HG03103 (cell line): ENCODE results near the gene TPBG.
A peak's percentile ranks its signal among the peaks of the same experiment; 100 is the strongest.

Experiments
- ATAC-seq: cut with Tn5 transposase; IDR thresholded peaks from one replicate; pipeline ENCODE4 v1.9.1; 2021; ENCODE audit warnings: low read depth; ENCODE audit not compliant: unreplicated experiment

The TPBG gene, protein sequence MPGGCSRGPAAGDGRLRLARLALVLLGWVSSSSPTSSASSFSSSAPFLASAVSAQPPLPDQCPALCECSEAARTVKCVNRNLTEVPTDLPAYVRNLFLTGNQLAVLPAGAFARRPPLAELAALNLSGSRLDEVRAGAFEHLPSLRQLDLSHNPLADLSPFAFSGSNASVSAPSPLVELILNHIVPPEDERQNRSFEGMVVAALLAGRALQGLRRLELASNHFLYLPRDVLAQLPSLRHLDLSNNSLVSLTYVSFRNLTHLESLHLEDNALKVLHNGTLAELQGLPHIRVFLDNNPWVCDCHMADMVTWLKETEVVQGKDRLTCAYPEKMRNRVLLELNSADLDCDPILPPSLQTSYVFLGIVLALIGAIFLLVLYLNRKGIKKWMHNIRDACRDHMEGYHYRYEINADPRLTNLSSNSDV

DNA sequence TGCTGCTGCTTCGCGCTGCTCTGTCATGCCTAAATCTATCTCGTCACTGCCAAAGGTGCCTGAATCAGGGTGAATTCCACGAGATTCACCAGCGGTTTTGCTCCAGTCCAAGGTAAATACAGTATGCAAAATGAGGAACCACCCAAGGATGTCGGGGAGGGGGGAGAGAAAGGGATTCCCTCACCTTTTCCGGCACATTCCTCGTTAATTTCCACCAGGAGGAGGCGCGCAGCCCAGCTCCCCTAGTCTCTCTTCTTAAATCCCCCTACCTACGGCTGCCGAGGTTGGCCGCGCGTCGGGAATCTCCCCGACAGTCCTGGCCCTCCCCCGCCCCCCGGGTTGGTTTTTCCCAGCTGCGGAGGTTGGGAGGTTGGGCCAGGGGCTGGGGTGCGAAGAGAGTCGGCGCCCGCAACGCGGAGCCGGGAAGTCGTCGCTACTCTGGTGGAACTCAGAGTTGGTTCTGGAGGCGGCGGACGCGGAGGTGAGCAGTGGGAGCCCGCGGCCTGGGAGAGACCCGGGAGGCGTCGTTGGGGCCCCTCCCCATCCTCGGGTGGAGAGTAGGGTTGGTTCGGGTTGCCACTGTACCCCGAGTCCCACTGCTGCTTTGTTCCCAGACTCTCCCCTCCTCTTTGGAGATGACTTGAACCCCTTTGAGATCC lies at the start of gene TPBG:
Gene TPBG (plus strand): TSS at position 390 of the 659 bp plus-strand sequence. CDS start 1,145 bp downstream, outside the sequence.
- ATAC-seq: peak; percentile 25

- ATAC-seq: no peak
These were observed 41.2 kb upstream of the TPBG start for GRCh38 chr6:82322386-82322785.

- ATAC-seq: no peak
These were observed 33.9 kb upstream of the TPBG start for GRCh38 chr6:82329766-82330165.

DNA sequence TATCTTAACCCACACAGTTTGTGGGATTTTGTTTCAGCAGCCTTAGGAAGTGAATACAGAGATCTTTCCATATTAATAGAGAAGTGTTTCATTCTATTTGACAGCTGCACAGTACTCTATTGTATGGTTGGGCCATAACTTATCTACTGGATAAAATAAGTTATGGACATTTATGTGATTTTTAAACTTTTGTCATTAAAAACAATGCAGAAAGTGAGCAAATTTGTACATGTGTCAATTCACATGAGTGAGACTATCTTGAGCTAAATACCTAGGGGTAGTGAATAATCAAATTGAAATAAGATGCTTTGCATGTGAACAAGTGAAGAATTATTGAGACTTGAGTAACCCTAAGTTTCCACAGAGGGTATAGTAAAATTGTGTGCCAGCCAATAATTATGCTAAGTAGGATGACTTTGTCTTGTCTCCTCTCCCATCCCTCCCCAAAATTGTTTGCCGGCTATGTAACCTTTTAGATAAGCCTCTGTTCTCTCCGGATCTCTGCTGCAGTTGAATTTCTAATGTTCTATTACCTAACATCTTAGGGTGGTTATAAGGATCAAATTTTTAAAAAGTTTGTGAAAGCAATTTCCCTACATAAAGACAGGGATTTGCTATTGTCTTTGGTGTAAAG lies 33.3 kb upstream of the TPBG start:
- no peak for ATAC-seq

- no peak for ATAC-seq
These were observed 32.4 kb upstream of the TPBG start for GRCh38 chr6:82331031-82331773.

DNA sequence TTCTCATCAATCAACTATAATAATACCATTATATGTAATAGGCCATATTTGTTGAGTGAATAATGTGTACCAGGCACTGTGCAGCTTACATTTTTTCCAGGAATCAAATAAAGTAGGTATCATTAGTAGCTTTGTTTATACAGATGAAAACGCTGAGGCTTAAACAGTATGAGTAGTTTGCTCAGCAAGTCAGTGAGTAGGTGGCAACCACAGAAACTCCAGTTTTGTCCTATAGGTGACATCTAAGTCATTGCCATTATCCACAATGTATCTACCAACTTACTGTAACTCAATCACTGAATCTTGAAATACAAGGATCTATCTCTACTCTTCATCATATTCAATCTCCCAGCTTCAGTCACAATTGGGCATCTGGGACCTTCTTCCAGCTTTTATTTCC lies 29.8 kb upstream of the TPBG start:
- no peak for ATAC-seq

DNA sequence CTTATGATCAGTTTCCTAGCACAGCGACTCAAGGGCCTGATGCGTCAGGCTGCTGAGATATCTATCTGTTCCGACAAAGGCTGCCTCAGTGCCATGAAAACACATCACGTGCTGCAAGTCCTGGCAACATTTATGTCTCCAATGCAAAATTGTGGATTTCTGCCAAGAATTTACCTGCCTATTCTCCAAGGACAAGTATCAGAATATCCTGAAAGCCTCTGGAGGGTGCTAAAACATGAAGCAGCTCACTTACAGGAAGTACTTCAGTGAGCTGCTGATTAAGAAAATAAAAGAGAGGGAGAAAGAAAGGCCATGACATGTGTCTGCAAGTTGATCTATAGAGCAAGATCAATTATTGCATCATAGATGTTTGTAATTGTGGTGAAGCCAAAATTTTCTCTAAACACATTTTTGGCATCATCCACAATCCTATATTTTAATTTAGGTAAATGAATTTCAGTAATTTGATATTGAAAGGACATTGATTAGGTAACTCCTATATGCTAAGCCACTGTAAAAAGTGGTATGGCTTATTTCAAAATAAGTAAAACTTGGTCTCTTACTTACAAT lies 25.8 kb upstream of the TPBG start:
- ATAC-seq: no peak

GRCh38 chr6:82348130-82348529 lies 15.5 kb upstream of the TPBG start:
- ATAC-seq: no peak

DNA sequence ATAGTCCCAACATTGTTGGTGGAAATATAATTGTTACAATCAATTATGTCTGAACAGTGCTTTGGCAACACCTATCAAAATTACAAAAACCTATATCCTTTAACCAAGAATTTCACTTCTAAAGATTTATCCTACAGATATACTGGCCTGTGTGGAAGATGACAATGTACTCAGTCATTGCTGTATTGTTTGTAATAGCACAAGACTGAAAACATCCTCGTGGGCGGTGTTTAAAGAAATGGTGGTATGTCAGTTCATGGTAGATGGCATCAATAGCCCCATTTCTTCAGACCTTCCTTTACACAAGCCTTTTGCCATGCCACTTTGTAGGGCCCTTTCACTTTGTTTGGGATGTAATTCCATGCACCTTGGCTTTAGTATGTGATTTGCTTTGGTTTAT lies 9.8 kb upstream of the TPBG start:
- no peak for ATAC-seq

GRCh38 chr6:82360552-82360951 lies 3.1 kb upstream of the TPBG start:
- no peak for ATAC-seq

- ATAC-seq: no peak
These were observed 2.0 kb upstream of the TPBG start for GRCh38 chr6:82361631-82362030.

DNA sequence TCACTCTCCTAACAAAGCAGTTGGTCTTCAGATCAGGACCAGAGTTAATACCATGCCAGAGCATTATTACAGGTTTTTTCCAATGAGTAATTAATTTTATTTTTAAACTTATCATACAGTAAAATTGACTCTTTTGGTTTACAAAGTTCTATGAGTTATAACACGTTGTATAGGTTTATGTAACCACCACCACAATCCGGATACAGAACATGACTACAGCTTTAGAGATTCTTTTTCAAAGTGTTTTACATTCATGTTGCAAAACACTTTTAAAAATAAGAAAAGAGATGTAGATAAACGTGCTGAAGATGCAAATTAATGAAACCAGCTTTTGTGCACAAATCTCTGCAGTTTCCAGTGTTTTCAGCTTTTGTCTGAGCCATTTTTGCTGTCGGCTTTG lies 1.5 kb upstream of the TPBG start:
- ATAC-seq: no peak

GRCh38 chr6:82362878-82363427 lies 664 bp upstream of the TPBG start:
- no peak for ATAC-seq

DNA sequence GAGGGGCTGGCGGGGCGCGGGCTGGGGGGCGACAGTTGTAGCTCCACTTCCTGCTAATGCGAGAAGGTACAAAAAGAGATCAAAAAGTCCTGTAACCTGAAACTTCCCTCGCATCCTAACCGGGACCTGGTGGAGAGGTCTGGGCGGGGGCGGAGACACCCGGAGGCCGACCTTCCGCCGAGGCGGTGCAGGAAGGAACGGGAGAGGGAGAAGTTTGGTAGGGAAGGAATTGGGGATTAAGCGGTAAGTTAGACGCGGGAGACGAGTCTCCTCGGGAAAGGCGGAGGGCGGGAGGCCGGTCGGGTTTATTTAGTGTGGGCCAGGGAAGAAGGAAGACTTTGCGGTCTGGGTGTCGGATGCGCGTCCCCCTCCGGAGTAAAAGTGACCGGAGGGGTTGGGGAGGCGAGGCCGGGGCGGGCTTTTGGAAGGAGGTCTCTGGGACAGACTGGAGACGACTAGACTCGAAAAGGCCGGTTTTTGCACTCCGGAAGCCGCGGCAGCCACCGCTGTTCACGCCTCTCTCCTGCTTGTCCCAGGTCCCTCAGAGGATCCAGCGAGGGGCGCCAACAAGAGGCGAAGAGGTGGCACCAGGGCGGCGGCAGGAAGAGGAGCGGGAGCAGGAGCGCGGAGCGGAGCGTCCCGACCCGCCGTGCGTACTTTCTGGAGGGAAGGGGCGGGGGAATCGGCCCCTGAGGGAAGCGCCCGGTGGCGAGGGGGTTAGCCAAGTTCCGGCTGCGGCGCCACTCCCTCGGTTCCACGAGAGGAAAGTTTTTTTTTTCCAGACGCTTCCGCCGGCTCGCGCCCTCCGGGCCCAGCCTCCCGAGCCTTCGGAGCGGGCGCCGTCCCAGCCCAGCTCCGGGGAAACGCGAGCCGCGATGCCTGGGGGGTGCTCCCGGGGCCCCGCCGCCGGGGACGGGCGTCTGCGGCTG lies 734 bp downstream of the TPBG start:
- peak; percentile 12 for ATAC-seq

- ATAC-seq: no peak
These were observed 1.6 kb downstream of the TPBG start for GRCh38 chr6:82365016-82365795.

DNA sequence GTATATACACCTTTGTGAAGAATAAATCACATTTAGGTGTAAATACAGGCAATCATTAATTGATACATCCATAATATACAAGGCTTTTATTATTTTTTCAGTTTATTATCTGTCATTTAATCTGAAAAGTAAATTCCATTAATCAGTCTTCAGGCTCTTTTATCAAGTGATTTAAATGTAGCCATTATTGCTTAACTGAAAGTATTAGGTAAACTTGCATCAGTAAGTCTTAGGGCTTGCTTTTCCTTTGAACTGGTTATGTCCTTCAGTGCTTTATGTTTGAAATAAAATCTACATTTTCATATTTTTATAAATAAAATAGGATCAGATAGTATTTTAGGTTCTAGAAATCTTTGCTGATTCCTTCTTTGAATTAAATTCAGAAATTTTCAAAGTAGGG lies 4.1 kb downstream of the TPBG start:
- no peak for ATAC-seq

DNA sequence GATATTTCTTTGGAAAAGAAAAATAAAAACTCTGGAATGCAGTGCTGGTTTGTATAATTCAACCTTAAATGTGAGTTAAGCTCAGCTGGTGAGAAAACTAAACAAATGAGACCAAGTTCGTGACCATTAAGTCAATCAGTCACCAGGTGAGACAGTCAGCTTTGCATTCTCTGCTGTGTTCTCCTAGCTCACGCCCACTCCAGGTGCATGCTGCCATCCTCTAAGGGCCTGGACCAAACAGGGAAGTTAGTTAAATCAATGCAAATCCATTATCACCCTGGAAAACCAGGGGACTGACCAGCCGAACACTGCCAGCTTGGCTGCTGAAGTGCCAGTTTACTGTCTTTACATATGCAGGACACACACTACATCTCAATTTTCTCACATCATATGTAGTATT lies 7.2 kb downstream of the TPBG start:
- ATAC-seq: no peak

DNA sequence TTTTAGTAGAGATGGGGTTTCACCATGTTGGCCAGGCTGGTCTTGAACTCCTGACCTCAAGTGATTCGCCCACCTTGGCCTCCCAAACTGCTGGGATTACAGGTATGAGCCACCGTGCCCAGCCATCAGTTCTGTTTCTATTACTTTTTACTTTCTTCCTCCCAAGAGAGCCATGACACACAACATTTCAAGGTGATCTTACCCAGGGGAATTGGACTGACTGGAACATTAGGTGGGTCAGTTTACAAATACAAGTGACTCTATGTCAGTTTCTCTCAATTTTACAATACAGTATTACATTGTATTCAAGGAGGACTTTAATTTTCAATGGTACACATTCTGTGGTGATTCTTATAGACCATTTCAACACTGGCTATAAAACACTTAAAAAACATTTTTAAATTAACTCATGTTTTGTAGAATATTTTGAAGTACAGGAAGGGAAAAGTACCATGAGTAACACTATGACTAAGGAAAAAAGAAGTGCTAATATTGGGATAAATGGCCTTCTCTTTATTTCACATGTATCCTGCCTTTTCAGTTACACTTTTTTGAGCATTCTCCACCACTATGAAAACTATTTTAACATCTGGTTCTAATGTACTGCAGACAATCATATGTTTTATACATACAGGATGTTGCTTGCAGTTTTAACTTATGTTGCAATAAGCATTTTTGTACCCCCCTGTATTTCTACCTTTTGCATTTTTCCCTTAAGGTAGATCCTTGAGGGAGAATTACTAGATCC lies 8.4 kb downstream of the TPBG start:
- ATAC-seq: no peak
